K562 (cell line): Measurements from ENCODE around the gene GPX1. TPM values are rescaled to one million over a fixed set of nuclear protein-coding genes. Genes with fewer than 3 reads are reported as not detected.

ENCODE experiments used
- CAMTA2 ChIP-seq: fragments of 250-450 bp; sonication (Bioruptor Pico); conservative IDR thresholded peaks from 2 replicates; pipeline ENCODE4 v1.5.1; 2022
- CBFA2T2 ChIP-seq: fragments of 450-650 bp; conservative IDR thresholded peaks from 2 replicates; pipeline ENCODE4 v1.6.1; 2017; ENCODE audit warnings: mild to moderate bottlenecking
- FOXJ2 ChIP-seq: fragments of 200-800 bp; sonication (Bioruptor generic); IDR thresholded peaks from 2 replicates; pipeline ENCODE4 v1.6.1; 2016; ENCODE audit warnings: missing genetic modification characterization, missing compliant biosample characterization
- GABPB1 ChIP-seq: sonication (generic); formaldehyde crosslinking; IDR thresholded peaks from 2 replicates; pipeline ENCODE4 v1.8.0; 2022; ENCODE audit warnings: mild to moderate bottlenecking, missing genetic modification reagents
- MCM7 ChIP-seq, 2 experiments: fragments of 450-650 bp; IDR thresholded peaks; 2 replicates each; pipeline ENCODE4 v1.6.1; 2016 to 2018
- RBM39 ChIP-seq: fragments of 200-400 bp; formaldehyde crosslinking; optimal IDR thresholded peaks from 2 replicates; pipeline ENCODE3; 2018; ENCODE audit warnings: low read depth, low read length
- ZNF347 ChIP-seq: fragments of 450-650 bp; formaldehyde crosslinking; IDR thresholded peaks from 2 replicates; pipeline ENCODE4 v1.4.0; 2020; ENCODE audit warnings: low read depth, mild to moderate bottlenecking, moderate library complexity
- ZNF764 ChIP-seq: fragments of 250-450 bp; sonication (Bioruptor Pico); IDR thresholded peaks from 2 replicates; pipeline ENCODE4 v1.4.0; 2020; ENCODE audit warnings: low read depth, mild to moderate bottlenecking, moderate library complexity
- polyA plus RNA-seq, 8 experiments: library from polyadenylated mRNA; depleted of rRNA in 4 of 8; stranded (reverse) in 5 of 8; unstranded in 3 of 8; fragments of >200 nt; fragmentation: Nextera tagmentation in 2 of 8; fragmentation: Illumina TruSeq in 1 of 8; extraction: Ambion mirVana in 2 of 8; extraction: Trizol in 1 of 8; gene quantifications; 2 replicates each; pipeline versions ENCODE4 v1.2.1 to v1.2.3, GENCODE V29; 2011 to 2014; ENCODE audit warnings: inconsistent platforms in 1 of 8, missing spikeins in 1 of 8
- total RNA-seq, 7 experiments: library from RNA; depleted of rRNA in 6 of 7; stranded (reverse); fragments of >200 nt in 6 of 7; fragmentation: Illumina TruSeq in 2 of 7; extraction: Trizol in 2 of 7; gene quantifications; 2 replicates each; pipeline versions ENCODE4 v1.2.1 to v1.2.3, GENCODE V29; 2011 to 2021; ENCODE audit warnings: low replicate concordance in 1 of 7
- TF ChIP-seq, protein P1 (sequence below), 2 experiments: fragments of 450-650 bp; formaldehyde crosslinking in 1 of 2; IDR thresholded peaks; 2 replicates each; pipeline versions ENCODE4 v1.4.0 to v1.6.1; 2014 to 2020; ENCODE audit warnings: mild to moderate bottlenecking in 2 of 2, borderline replicate concordance in 1 of 2, low read depth in 1 of 2
- TF ChIP-seq, protein P2 (sequence below): sonication (generic); formaldehyde crosslinking; IDR thresholded peaks from 2 replicates; pipeline ENCODE4 v1.8.0; 2023; ENCODE audit warnings: missing genetic modification reagents, mild to moderate bottlenecking, borderline replicate concordance
- TF ChIP-seq, protein P3 (sequence below): sonication (generic); formaldehyde crosslinking; IDR thresholded peaks from 2 replicates; pipeline ENCODE4 v1.8.1; 2023; ENCODE audit warnings: mild to moderate bottlenecking, missing genetic modification reagents

The GPX1 gene
- total and polyA plus RNA-seq, 9 of the 15 experiments (the other 6 are each of a cell fraction or from before 2014, with no cell fraction given) = 0.08 to 1.3 (median 0.21) TPM; not detected in 5

- TF ChIP-seq, protein P1, sequence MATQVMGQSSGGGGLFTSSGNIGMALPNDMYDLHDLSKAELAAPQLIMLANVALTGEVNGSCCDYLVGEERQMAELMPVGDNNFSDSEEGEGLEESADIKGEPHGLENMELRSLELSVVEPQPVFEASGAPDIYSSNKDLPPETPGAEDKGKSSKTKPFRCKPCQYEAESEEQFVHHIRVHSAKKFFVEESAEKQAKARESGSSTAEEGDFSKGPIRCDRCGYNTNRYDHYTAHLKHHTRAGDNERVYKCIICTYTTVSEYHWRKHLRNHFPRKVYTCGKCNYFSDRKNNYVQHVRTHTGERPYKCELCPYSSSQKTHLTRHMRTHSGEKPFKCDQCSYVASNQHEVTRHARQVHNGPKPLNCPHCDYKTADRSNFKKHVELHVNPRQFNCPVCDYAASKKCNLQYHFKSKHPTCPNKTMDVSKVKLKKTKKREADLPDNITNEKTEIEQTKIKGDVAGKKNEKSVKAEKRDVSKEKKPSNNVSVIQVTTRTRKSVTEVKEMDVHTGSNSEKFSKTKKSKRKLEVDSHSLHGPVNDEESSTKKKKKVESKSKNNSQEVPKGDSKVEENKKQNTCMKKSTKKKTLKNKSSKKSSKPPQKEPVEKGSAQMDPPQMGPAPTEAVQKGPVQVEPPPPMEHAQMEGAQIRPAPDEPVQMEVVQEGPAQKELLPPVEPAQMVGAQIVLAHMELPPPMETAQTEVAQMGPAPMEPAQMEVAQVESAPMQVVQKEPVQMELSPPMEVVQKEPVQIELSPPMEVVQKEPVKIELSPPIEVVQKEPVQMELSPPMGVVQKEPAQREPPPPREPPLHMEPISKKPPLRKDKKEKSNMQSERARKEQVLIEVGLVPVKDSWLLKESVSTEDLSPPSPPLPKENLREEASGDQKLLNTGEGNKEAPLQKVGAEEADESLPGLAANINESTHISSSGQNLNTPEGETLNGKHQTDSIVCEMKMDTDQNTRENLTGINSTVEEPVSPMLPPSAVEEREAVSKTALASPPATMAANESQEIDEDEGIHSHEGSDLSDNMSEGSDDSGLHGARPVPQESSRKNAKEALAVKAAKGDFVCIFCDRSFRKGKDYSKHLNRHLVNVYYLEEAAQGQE (IDR thresholded peaks at IDR 0.05; ENCODE audit: borderline replicate concordance) = peak; percentile 67; the same call in 1 of the 2 replicates
- TF ChIP-seq, protein P1 (CRISPR knock-in tag; IDR thresholded peaks at IDR 0.05; ENCODE audit: low read depth) = peak; percentile 45; the same call in 1 of the 2 replicates
- TF ChIP-seq FOXJ2 (tag) (no peak), CBFA2T2 (no peak), ZNF764 (no peak), RBM39 (no peak), MCM7 (IDR thresholded peaks at IDR 0.05) (no peak), CAMTA2 (CRISPR knock-in tag) (no peak), GABPB1 (CRISPR knock-in tag) (peak; percentile 85), ZNF347 (CRISPR knock-in tag) (no peak)
- TF ChIP-seq, protein P2, sequence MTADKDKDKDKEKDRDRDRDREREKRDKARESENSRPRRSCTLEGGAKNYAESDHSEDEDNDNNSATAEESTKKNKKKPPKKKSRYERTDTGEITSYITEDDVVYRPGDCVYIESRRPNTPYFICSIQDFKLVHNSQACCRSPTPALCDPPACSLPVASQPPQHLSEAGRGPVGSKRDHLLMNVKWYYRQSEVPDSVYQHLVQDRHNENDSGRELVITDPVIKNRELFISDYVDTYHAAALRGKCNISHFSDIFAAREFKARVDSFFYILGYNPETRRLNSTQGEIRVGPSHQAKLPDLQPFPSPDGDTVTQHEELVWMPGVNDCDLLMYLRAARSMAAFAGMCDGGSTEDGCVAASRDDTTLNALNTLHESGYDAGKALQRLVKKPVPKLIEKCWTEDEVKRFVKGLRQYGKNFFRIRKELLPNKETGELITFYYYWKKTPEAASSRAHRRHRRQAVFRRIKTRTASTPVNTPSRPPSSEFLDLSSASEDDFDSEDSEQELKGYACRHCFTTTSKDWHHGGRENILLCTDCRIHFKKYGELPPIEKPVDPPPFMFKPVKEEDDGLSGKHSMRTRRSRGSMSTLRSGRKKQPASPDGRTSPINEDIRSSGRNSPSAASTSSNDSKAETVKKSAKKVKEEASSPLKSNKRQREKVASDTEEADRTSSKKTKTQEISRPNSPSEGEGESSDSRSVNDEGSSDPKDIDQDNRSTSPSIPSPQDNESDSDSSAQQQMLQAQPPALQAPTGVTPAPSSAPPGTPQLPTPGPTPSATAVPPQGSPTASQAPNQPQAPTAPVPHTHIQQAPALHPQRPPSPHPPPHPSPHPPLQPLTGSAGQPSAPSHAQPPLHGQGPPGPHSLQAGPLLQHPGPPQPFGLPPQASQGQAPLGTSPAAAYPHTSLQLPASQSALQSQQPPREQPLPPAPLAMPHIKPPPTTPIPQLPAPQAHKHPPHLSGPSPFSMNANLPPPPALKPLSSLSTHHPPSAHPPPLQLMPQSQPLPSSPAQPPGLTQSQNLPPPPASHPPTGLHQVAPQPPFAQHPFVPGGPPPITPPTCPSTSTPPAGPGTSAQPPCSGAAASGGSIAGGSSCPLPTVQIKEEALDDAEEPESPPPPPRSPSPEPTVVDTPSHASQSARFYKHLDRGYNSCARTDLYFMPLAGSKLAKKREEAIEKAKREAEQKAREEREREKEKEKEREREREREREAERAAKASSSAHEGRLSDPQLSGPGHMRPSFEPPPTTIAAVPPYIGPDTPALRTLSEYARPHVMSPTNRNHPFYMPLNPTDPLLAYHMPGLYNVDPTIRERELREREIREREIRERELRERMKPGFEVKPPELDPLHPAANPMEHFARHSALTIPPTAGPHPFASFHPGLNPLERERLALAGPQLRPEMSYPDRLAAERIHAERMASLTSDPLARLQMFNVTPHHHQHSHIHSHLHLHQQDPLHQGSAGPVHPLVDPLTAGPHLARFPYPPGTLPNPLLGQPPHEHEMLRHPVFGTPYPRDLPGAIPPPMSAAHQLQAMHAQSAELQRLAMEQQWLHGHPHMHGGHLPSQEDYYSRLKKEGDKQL (CRISPR knock-in tag) = no peak
- TF ChIP-seq, protein P3, sequence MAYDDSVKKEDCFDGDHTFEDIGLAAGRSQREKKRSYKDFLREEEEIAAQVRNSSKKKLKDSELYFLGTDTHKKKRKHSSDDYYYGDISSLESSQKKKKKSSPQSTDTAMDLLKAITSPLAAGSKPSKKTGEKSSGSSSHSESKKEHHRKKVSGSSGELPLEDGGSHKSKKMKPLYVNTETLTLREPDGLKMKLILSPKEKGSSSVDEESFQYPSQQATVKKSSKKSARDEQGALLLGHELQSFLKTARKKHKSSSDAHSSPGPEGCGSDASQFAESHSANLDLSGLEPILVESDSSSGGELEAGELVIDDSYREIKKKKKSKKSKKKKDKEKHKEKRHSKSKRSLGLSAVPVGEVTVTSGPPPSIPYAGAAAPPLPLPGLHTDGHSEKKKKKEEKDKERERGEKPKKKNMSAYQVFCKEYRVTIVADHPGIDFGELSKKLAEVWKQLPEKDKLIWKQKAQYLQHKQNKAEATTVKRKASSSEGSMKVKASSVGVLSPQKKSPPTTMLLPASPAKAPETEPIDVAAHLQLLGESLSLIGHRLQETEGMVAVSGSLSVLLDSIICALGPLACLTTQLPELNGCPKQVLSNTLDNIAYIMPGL (CRISPR knock-in tag) = peak; percentile 54; the same call in 1 of the 2 replicates
These were observed 18.0 kb downstream of the GPX1 start, which contains the start of gene USP4 (continued) for GRCh38 chr3:49339941-49340800.
